Vagina (tissue), 2 donors: ENCODE results near the gene FRYL.

Source experiments
- CTCF ChIP-seq, 3 experiments: fragments of 450-650 bp in 2 of 3; fragments of 200-600 bp in 1 of 3; sonication (generic) in 1 of 3; IDR thresholded peaks; one replicate each; pipeline ENCODE4 v1.5.1; 2017 to 2019; ENCODE audit warnings: antibody characterized with exemption in 3 of 3, mild to moderate bottlenecking in 2 of 3, moderate library complexity in 2 of 3
- POLR2A ChIP-seq, 2 donors: fragments of 450-650 bp; IDR thresholded peaks; one replicate each; pipeline ENCODE4 v1.6.1; 2017; ENCODE audit warnings: antibody characterized with exemption in 2 of 2, mild to moderate bottlenecking in 2 of 2, moderate library complexity in 2 of 2
- POLR2AphosphoS5 ChIP-seq, 2 donors: sonication (generic); formaldehyde crosslinking; IDR thresholded peaks; one replicate each; pipeline ENCODE4 v1.9.0; 2017; ENCODE audit warnings: antibody characterized with exemption in 2 of 2, mild to moderate bottlenecking in 2 of 2, low read depth in 1 of 2; ENCODE audit not compliant: insufficient read depth in 1 of 2

GRCh38 chr4:48816971-48817370, 36.9 kb upstream of the FRYL start:
- TF ChIP-seq CTCF (IDR thresholded peaks at IDR 0.05) (no peak), POLR2A (IDR thresholded peaks at IDR 0.05) (no peak), POLR2AphosphoS5 (IDR thresholded peaks at IDR 0.05; ENCODE audit: insufficient read depth in 1 of 2, low read depth in 1 of 2) (no peak)
